NCI-H2171 treated with DMSO at 0.1 percent for 48 hours (cell line): ENCODE measurements around the gene OR5AK2.
"Not testable (repeated sequence)": the region's sequence is repeated elsewhere in the genome, so short reads cannot be mapped to it uniquely, and the experiment has no call there.

ENCODE experiments used
- DNase-seq: peaks from one replicate; lab custom pipeline; 2025; lab: John Stamatoyannopoulos, UW

Gene OR5AK2, protein sequence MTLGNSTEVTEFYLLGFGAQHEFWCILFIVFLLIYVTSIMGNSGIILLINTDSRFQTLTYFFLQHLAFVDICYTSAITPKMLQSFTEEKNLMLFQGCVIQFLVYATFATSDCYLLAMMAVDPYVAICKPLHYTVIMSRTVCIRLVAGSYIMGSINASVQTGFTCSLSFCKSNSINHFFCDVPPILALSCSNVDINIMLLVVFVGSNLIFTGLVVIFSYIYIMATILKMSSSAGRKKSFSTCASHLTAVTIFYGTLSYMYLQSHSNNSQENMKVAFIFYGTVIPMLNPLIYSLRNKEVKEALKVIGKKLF

DNA sequence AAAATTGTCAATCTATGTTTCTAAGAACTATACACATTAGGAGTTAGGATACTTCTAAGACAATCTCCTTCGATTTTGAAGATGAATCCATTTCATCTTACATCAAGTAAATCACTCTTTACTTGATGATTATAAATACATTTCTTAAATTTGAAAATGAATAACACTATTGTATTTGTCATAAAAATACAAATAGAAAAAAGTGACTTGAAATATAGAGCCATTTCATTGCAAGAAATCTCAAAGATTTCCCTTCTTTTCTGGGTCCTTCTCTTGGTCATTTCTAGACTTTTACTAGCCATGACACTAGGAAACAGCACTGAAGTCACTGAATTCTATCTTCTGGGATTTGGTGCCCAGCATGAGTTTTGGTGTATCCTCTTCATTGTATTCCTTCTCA lies at the start of gene OR5AK2:
Gene OR5AK2 (plus strand): TSS at position 301 of the 400 bp plus-strand sequence. CDS start 0 bp downstream, at position 301.
- no peak for DNase-seq

DNA sequence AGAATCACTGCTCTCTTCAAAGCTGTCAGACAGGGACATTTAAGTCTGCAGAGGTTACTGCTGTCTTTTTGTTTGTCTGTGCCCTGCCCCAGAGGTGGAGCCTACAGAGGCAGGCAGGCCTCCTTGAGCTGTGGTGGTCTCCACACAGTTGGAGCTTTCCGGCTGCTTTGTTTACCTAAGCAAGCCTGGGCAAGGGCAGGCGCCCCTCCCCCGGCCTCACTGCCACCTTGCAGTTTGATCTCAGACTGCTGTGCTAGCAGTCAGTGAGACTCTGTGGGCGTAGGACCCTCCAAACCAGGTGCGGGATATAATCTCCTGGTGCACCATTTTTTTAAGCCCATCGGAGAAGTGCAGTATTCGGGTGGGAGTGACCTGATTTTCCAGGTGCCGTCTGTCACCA lies 43.2 kb upstream of the OR5AK2 start:
- DNase-seq: not testable (repeated sequence)

DNA sequence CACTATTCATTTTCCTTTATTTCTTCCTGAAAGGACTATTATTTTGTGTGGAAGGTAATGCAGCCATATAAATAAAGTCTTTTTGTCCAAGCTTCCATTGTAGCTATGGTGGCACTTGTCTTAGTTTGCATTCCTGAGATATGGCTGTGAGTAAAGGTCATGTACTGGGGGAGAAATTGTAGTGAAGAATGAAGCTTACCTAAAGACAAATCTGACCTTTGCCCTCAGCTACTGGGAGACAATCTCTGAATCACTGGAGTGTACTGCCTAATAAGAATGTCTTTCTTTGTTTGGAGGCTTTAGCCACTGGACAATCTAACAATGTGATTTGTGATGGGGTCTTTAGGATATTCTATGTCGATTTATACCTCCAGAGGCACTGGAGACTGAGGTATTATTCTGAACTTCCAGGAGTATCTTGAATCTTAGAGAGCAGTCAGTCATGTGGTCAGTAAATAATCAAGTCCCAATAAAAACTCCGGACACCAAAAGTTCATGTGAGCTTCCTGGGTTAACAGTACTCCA lies 39.7 kb upstream of the OR5AK2 start:
- DNase-seq: no peak

DNA sequence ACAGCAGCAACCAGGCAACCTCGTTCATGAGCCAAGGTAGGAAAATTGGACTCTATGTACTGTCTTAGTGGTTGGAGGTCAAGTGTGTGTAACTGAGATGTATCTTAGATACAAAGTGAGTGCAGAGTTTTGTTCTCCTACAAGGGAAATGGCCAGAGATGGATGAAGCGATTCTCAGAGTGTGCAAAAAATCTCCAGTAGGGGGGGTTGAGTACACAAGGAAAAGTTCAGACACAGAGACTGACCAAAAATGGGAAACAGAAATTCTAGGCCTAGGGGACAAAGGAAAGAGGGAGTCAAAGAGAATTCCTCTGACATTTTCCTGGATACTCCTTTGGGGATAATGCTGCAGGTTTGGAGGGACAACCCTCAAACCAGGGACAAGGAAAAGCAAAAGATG lies 38.2 kb upstream of the OR5AK2 start:
- no peak for DNase-seq

DNA sequence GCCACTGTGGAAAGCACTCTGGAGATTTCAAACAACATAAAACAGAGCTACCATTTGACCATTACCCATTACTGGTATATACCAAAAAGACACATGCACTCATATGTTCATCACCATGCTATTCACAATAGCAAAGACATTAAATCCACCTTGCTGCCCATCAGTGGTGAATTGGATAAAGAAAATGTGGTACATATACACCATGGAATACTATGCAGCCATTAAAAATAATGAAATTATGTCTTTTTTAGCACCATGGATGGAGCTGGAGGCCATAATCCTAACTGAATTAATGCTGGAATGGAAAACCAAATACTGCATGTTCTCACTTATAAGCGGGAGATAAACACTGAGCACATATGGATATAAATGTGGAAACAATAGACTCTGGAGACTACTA lies 34.8 kb upstream of the OR5AK2 start:
- DNase-seq: not testable (repeated sequence)

DNA sequence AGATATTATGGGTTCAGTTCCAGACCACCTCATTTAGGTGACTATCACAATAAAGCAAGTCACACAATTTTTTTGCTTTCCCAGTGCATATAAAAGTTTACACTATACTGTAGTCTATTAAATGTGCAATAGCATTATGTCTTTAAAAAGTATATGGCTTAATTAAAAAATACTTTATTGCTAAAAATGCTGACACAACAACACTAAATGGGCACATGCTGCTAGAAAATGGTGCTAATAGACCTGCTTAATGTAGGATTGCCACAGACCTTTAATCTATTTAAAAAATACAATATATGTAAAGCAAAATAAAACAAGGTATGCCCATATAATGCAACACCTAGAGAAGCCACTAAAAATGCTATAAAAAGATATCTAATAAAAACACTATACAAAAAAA lies 27.1 kb upstream of the OR5AK2 start:
- DNase-seq: no peak

DNA sequence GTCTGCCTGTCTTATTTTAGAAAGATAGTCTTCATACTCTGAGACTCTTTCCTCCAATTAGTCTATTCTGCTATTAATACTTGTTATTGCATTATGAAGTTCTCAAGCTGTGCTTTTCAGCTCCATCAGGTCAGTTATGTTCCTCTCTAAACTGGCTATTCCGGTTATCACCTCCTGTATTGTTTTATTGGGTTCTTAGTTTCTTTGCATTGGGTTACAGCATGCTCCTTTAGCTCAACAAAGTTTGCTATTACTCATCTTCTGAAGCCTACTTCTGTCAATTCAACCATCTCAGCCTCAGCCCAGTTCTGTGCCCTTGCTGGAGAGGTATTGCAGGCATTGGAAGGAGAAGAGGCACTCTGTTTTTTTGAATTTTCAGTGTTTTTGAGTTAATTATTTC lies 21.0 kb upstream of the OR5AK2 start:
- DNase-seq: no peak

DNA sequence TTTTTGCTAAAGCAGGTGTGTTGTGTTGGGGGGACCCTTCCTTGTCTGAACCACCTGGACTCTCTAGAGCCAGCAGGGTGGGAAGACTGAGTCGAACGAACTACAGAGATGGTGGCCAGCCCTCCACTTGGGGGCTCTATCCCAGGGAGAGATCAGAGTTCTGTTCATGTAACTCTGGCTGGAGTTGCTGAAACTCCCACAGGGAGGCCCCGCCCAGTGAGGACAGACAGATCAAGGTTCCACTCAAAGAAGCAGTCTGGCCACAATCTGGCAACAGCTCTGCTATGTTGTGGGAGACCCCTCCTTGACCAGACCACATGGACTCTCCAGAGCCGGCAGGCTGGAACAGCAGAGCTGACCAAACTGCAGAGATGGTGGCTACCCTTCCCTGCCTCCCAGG lies 20.2 kb upstream of the OR5AK2 start:
- DNase-seq: no peak

DNA sequence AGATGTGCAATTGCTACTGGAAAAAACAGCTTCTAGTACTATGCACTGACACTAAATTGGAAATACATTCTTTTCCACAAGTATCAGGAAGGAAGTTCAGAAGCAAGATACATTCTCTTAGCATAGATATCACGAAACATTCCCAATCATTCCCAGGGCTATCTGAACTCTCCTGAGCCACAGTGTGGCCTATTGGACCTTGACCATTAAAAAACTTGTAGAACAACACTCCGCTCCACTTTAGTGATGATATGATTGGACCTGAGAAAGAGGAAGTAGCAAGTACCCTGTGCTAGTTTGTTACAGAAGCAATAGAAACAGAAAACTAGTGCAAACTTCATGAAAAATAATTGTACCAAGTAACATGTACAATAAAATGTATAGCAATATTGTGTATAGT lies 11.4 kb upstream of the OR5AK2 start:
- no peak for DNase-seq

DNA sequence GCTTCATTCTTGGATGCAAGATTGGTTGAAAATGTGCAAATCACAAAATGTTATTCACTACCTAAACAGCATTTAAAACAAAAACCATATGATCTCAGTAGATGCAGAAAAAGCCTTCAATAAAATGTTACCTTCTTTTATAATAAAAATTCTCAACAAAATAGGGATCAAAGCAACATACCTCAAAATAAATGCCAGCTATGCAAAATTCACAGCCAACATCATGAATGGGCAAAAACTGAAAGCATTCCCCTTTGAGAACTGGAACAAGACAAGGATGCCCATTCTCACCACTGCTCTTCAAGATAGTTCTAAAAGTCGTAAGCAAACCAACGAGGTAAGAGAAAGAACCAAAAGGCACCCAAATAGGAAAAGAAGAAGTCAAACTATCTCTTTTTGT lies 2.0 kb downstream of the OR5AK2 start:
- no peak for DNase-seq

DNA sequence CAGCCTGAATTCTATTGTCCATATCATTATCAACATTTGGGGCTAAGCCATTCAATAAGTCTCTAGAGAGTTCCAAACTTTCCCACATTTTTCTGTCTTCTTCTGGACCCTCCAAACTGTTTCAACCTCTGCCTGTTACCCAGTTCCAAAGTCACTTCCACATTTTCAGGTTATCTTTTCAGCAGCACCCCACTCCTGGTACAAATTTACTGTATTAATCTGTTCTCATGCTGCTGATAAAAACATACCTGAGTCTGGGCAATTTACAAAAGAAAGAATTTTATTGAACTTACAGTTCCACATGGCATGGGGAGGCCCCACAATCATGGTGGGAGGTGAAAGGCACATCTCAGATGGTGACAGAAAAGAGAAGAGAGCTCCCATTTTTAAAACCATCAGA lies 5.8 kb downstream of the OR5AK2 start:
- no peak for DNase-seq

DNA sequence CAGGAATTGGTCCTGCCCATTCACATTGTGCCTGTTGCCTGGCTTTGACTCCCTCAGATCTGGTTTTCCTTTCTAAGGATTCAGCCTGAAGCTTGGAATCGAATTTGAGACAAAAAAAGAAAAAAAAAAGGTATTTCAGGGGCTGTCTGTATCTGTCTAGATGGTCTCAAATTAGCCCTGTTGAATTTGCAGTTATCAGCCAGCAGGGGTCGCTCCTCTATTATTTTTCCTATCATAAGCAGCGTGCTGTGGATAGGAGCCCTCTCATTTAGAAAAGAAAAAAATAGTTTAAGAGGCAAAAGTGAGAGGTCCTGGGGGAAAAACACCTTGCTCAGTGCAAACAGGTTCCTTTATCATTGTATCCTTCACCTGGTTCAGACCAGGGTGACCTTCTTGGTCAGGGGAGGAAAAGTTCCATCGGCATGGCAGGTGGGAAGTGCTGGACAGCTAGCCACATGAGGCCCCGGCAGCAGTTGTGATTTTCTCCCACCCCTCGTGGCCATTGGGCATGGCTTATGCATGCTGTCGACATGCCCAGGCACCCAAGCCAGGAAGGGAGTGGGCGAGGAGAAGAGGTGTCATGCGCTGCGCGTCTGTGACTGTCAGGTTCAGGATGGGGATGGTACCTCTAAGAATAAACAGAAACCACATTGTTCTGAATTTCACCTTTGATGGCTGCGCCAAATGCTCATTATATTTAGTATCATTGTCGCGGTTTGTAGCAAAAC lies 13.1 kb downstream of the OR5AK2 start:
- DNase-seq: no peak

DNA sequence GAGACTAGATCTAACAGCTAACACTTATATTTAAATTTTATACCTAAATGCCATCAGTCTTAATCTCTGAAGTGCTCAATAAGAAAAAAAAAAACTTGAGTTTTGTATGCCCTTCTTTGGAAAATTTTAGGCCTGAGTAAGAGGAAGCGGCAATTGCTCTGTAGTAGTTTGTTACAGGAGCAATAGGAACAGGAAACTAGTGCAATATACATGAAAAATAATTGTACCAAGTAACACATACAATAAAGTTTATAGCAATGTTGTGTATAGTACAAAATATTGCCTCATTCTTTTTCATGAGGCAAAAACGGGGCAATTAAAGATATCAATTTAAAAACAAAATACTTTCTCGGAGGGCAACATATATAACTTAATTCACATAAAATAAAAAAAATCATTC lies 19.7 kb downstream of the OR5AK2 start:
- no peak for DNase-seq

DNA sequence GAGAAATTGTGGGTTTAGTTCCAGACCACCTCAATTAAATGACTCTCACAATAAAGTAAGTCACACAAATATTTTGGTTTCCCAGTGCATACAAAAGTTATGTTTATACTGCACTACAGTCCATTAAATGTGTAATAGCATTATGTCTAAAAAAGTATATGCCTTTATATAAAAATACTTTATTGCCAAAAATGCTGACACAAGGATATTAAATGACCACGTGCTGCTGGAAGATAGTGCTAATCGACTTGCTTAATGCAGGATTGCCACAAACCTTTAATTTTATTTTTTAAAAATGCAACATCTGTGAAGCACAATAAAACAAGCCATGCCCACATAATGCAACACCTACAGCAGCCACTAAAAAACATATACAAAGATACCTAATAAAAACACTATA lies 27.0 kb downstream of the OR5AK2 start:
- DNase-seq: no peak

DNA sequence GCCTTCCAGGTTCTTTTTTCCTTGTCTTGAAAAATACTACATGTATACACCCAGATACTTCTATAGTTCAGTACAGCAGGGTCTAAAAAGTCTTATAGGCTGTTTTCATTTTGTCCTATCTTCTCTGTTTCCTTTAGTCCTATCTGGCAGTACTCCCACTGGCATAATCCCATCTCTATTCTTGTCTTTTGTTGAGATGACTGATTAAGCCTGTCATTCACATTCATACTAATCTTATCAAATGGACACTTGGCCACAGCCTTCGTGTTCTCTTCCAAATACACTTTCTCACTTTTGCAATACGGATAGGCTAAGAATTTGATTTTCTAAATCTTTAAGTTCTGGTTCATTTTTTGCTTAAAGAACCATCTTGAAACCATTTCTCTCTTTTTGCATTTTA lies 42.8 kb downstream of the OR5AK2 start:
- DNase-seq: no peak
